H1 (cell line): ENCODE measurements around the gene RREB1.

Source experiments
- CEBPB ChIP-seq: IDR thresholded peaks from 2 replicates; pipeline ENCODE4 v1.6.1; 2012; ENCODE audit warnings: low read depth, low read length
- CTCF ChIP-seq, 3 experiments: IDR thresholded peaks; 1 replicate in 2 of 3; 2 replicates in 1 of 3; pipeline versions ENCODE4 v1.5.1 to v1.6.1; 2011; ENCODE audit warnings: low read length in 3 of 3, mild to moderate bottlenecking in 3 of 3, inconsistent platforms in 2 of 3, low read depth in 1 of 3, moderate library complexity in 1 of 3; ENCODE audit not compliant: insufficient read depth in 1 of 3; ENCODE audit errors: control extremely low read depth in 1 of 3
- GABPA ChIP-seq: IDR thresholded peaks from 2 replicates; pipeline ENCODE4 v1.6.1; 2011; ENCODE audit warnings: mild to moderate bottlenecking, low read length, moderate library complexity, borderline replicate concordance; ENCODE audit not compliant: insufficient read depth
- JUND ChIP-seq: IDR thresholded peaks from 2 replicates; pipeline ENCODE4 v1.6.1; 2011; ENCODE audit warnings: mild to moderate bottlenecking, improper control_type of control experiment, low read length
- NRF1 ChIP-seq: IDR thresholded peaks from 2 replicates; pipeline ENCODE4 v1.6.1; 2011; ENCODE audit warnings: mild to moderate bottlenecking, low read depth, low read length, improper control_type of control experiment
- RAD21 ChIP-seq, 2 experiments: IDR thresholded peaks in 1 of 2; conservative IDR thresholded peaks in 1 of 2; 2 replicates each; pipeline ENCODE4 v1.6.1; 2011; ENCODE audit warnings: low read depth in 2 of 2, low read length in 2 of 2, improper control_type of control experiment in 1 of 2, inconsistent platforms in 1 of 2, mild to moderate bottlenecking in 1 of 2, moderate library complexity in 1 of 2
- RFX5 ChIP-seq: IDR thresholded peaks from 2 replicates; pipeline ENCODE4 v1.6.1; 2011; ENCODE audit warnings: low read depth, low read length, improper control_type of control experiment, borderline replicate concordance
- SP1 ChIP-seq: IDR thresholded peaks from 2 replicates; pipeline ENCODE4 v1.6.1; 2011; ENCODE audit warnings: low read depth, low read length
- SUZ12 ChIP-seq: fragments of 200-600 bp; sonication (generic); IDR thresholded peaks from 2 replicates; pipeline ENCODE4 v1.6.1; 2012; ENCODE audit warnings: mild to moderate bottlenecking, inconsistent platforms, low read length, moderate library complexity, mixed read lengths
- TAF1 ChIP-seq: IDR thresholded peaks from 2 replicates; pipeline ENCODE4 v1.6.1; 2011; ENCODE audit warnings: mild to moderate bottlenecking, low read depth, low read length
- YY1 ChIP-seq: IDR thresholded peaks from 2 replicates; pipeline ENCODE4 v1.6.1; 2011; ENCODE audit warnings: low read depth, mild to moderate bottlenecking, low read length
- ZNF274 ChIP-seq: IDR thresholded peaks from 2 replicates; pipeline ENCODE4 v1.7.0; 2012; ENCODE audit warnings: low read length, borderline replicate concordance; ENCODE audit errors: extremely low read depth

- no peak for TF ChIP-seq SP1
- TF ChIP-seq ZNF274, result no peak
- no peak for TF ChIP-seq CTCF (IDR thresholded peaks at IDR 0.05; ENCODE audit: control extremely low read depth in 1 of 3, insufficient read depth in 1 of 3, low read depth in 1 of 3, low read length in 3 of 3)
- no peak for TF ChIP-seq NRF1
- no peak for TF ChIP-seq RFX5
- no peak for TF ChIP-seq JUND
- no peak for TF ChIP-seq SUZ12
- no peak for TF ChIP-seq RAD21 (IDR thresholded peaks at IDR 0.05 in 1 of 2, conservative IDR thresholded peaks at IDR 0.05 in 1 of 2; ENCODE audit: low read depth in 2 of 2, low read length in 2 of 2)
- no peak for TF ChIP-seq YY1
- no peak for TF ChIP-seq TAF1
- no peak for TF ChIP-seq CEBPB
- TF ChIP-seq GABPA, result no peak
Measured at GRCh38 chr6:7129360-7129759, 21.6 kb downstream of the RREB1 start.
